ENCODE data around the gene POLR3H. TPM values are rescaled to one million over a fixed set of nuclear protein-coding genes. Genes with fewer than 3 reads are reported as not detected.

Gene POLR3H
- polyA plus RNA-seq, 1 donor from 2014 or later: 28.0 TPM

- Histone ChIP-seq H4K20me1 (ENCODE audit: insufficient read depth) (no peaks in the 10 kb centered on the region), H3K9ac (ENCODE audit: low read length) (no peak overlapping the region), H3K27ac (ENCODE audit: low read length) (no peak overlapping the region), H3K9me3 (ENCODE audit: low read length) (no peaks in the 10 kb centered on the region), H3K27me3 (ENCODE audit: insufficient read depth, low read depth, low read length) (no peaks in the 10 kb centered on the region), H3F3A (ENCODE audit: insufficient read depth, low read length, poor library complexity, severe bottlenecking) (no peaks in the 10 kb centered on the region), H3K4me3 (ENCODE audit: low read length) (no peak overlapping the region), H3K9me2 (ENCODE audit: insufficient read depth, low read length) (no peaks in the 10 kb centered on the region), H3K79me2 (replicated peaks; ENCODE audit: insufficient read depth, low read length) (no peaks in the 10 kb centered on the region), H2AFZ (ENCODE audit: low read depth, low read length) (no peak overlapping the region), H3K36me3 (ENCODE audit: insufficient read depth, low read length) (no peaks in the 10 kb centered on the region), H3K4me2 (ENCODE audit: low read length) (no peak overlapping the region)
- no peak for TF ChIP-seq MXI1 (conservative IDR thresholded peaks at IDR 0.05; ENCODE audit: poor library complexity, severe bottlenecking)
- no peak for TF ChIP-seq EZH2 (IDR thresholded peaks at IDR 0.05; ENCODE audit: borderline replicate concordance, insufficient read depth, low read length, poor library complexity, severe bottlenecking)
- no peak for TF ChIP-seq RAD21 (conservative IDR thresholded peaks at IDR 0.05)
- TF ChIP-seq REST (IDR thresholded peaks at IDR 0.05; ENCODE audit: borderline replicate concordance): no peak
- no peak for TF ChIP-seq TAF1 (IDR thresholded peaks at IDR 0.05; ENCODE audit: low read depth)
- no peak for TF ChIP-seq SMC3 (conservative IDR thresholded peaks at IDR 0.05; ENCODE audit: poor library complexity)
- TF ChIP-seq POLR2AphosphoS5 (IDR thresholded peaks at IDR 0.05): no peak
- TF ChIP-seq EP300 (conservative IDR thresholded peaks at IDR 0.05; ENCODE audit: poor library complexity, severe bottlenecking): no peak
These were observed 13.4 kb upstream of the POLR3H start for GRCh38 chr22:41557401-41558240.

GRCh38 chr22:41556561-41556960 is 12.3 kb upstream of the POLR3H start:
- H3K36me3 ChIP-seq (ENCODE audit: insufficient read depth, low read length): no peaks in the 10 kb centered on the region
- H3K4me3 ChIP-seq (ENCODE audit: low read length): no peak overlapping the region
- no peaks in the 10 kb centered on the region for H3K9me2 ChIP-seq (ENCODE audit: insufficient read depth, low read length)
- no peak overlapping the region for H3K27ac ChIP-seq (ENCODE audit: low read length)
- no peak overlapping the region for H3K4me2 ChIP-seq (ENCODE audit: low read length)
- no peaks in the 10 kb centered on the region for H3K79me2 ChIP-seq (replicated peaks; ENCODE audit: insufficient read depth, low read length)
- no peaks in the 10 kb centered on the region for H3K27me3 ChIP-seq (ENCODE audit: insufficient read depth, low read depth, low read length)
- no peak overlapping the region for H2AFZ ChIP-seq (ENCODE audit: low read depth, low read length)
- H3F3A ChIP-seq (ENCODE audit: insufficient read depth, low read length, poor library complexity, severe bottlenecking): no peaks in the 10 kb centered on the region
- TF ChIP-seq POLR2AphosphoS5 (IDR thresholded peaks at IDR 0.05) (no peak), SMC3 (conservative IDR thresholded peaks at IDR 0.05; ENCODE audit: poor library complexity) (no peak), REST (IDR thresholded peaks at IDR 0.05; ENCODE audit: borderline replicate concordance) (no peak), TAF1 (IDR thresholded peaks at IDR 0.05; ENCODE audit: low read depth) (no peak), MXI1 (conservative IDR thresholded peaks at IDR 0.05; ENCODE audit: poor library complexity, severe bottlenecking) (no peak), RAD21 (conservative IDR thresholded peaks at IDR 0.05) (no peak), EP300 (conservative IDR thresholded peaks at IDR 0.05; ENCODE audit: poor library complexity, severe bottlenecking) (no peak), EZH2 (IDR thresholded peaks at IDR 0.05; ENCODE audit: borderline replicate concordance, insufficient read depth, low read length, poor library complexity, severe bottlenecking) (no peak), CTCF (IDR thresholded peaks at IDR 0.05; ENCODE audit: poor library complexity, severe bottlenecking) (no peak)
- no peaks in the 10 kb centered on the region for H3K9me3 ChIP-seq (ENCODE audit: low read length)
- no peak overlapping the region for H3K9ac ChIP-seq (ENCODE audit: low read length)
- no peaks in the 10 kb centered on the region for H4K20me1 ChIP-seq (ENCODE audit: insufficient read depth)

Measured in neural cell (in vitro differentiated cells).